Measurements from ENCODE around the gene LUM. TPM values are rescaled to one million over a fixed set of nuclear protein-coding genes. Genes with fewer than 3 reads are reported as not detected.

LUM gene
- total and polyA plus RNA-seq, 2 donors (not counting 3 experiments of a cell fraction or from before 2014, with no cell fraction given): 0.29 to 1.9 TPM

DNA sequence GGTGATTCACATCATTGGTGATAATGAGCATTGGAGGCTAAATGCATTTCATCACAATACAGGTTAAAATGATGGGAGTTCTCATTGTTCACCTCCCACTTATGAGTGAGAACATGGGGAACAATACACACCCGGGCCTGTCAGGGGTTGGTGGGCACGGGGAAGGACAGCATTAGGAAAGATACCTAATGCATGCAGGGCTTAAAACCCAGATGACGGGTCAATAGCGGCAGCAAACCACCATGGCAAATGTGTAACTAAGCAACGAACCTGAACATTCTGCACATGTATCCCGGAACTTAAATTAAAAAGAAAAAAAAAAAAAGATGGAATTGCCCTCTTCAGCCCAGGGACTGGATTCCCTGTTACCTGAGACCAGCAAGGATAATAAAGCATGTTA lies 2.3 kb upstream of the LUM start:
- TF ChIP-seq MYC (IDR thresholded peaks at IDR 0.05; ENCODE audit: low read depth, low read length): no peak
- no peak for TF ChIP-seq POLR2AphosphoS5 (IDR thresholded peaks at IDR 0.05; ENCODE audit: insufficient read depth, low read depth, low read length)
- no peak for TF ChIP-seq POLR2A (IDR thresholded peaks at IDR 0.05; ENCODE audit: low read depth, low read length)
- TF ChIP-seq, protein P1, sequence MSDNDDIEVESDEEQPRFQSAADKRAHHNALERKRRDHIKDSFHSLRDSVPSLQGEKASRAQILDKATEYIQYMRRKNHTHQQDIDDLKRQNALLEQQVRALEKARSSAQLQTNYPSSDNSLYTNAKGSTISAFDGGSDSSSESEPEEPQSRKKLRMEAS (IDR thresholded peaks at IDR 0.05; ENCODE audit: insufficient read depth, insufficient read length): no peak
- no peak for TF ChIP-seq EZH2 (IDR thresholded peaks at IDR 0.05; ENCODE audit: borderline replicate concordance, low read depth, low read length, severe bottlenecking)
- CTCF ChIA-PET: interaction anchor here (1.0 to 3.2 kb wide), 2 partner anchors 15 to 213 kb away, joined by 3 to 16 read pairs; no protein-coding TSS in a partner anchor
- Histone ChIP-seq H3K4me2 (ENCODE audit: insufficient read depth, low read length) (no peak overlapping the region), H3K27me3 (ENCODE audit: control insufficient read depth in 2 of 2, insufficient read depth in 2 of 2, low read length in 2 of 2) (no peaks in the 10 kb centered on the region), H3K36me3 (ENCODE audit: control insufficient read depth in 2 of 2, extremely low read depth in 1 of 2, insufficient read depth in 2 of 2, low read length in 2 of 2) (no peaks in the 10 kb centered on the region), H3K4me1 (ENCODE audit: control insufficient read depth, extremely low read depth, insufficient read depth, low read length) (peaks cover 2% of the 10 kb centered on the region), H3K4me3 (replicated peaks in 1 of 3; ENCODE audit: insufficient read depth in 1 of 3, low read depth in 1 of 3, low read length in 3 of 3) (no peak overlapping the region), H2AFZ (ENCODE audit: low read depth, low read length) (no peak overlapping the region), H3K79me2 (ENCODE audit: control insufficient read depth, insufficient read depth, low read length) (no peaks in the 10 kb centered on the region), H3K27ac (ENCODE audit: insufficient read depth, low read depth, low read length) (no peak overlapping the region), H3K9me3 (replicated peaks; ENCODE audit: control insufficient read depth, insufficient read depth, low read length) (no peaks in the 10 kb centered on the region), H3K9ac (replicated peaks; ENCODE audit: extremely low read depth, insufficient read depth, low read length) (no peak overlapping the region), H4K20me1 (replicated peaks; ENCODE audit: control insufficient read depth, extremely low read depth, insufficient read depth, low read length) (no peaks in the 10 kb centered on the region), H3K9me1 (replicated peaks; ENCODE audit: control insufficient read depth, extremely low read depth, insufficient read depth, low read length) (no peaks in the 10 kb centered on the region)
- DNase-seq (ENCODE audit: low read depth, low spot score): no peak
- dilution Hi-C loops (cut with MboI; ENCODE audit: extremely low pct_ligation_motif_present, low sequenced_read_pairs): no loop called here
- FAIRE-seq: no peak
- intact Hi-C loops (cut with micrococcal nuclease): no loop called here
- BruUV-seq (replicated peaks): no TSS peak
- POLR2A ChIA-PET: no interaction called here

DNA sequence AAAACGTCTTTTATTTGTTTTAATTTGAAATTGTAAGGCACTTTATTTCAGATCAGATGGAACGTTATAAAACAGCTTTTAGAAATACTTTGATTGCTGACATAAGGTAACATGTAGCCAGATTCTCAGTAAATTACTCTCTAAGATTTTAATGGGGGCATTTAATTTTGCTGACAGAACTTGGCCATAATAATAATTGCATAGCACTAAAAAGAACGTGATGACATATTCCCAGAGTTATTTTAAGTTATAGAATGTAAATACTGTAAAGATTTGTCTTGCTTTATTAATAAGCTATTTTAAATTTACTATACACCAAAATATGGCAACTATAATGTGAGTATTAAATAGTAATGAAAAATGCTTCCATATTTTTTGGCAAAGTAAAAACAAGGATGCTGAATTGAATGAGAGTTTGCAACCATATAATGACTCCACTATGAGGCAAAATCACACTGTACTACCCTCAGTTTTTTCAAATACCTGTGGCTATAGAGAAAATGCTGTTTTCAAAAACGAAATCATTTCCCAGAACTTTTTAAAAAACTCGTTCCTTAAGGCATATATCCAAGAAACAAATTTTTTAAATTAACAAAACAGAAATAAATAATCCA lies 876 bp downstream of the LUM start:
- Histone ChIP-seq H3K9me1 (replicated peaks; ENCODE audit: control insufficient read depth, extremely low read depth, insufficient read depth, low read length) (no peaks in the 10 kb centered on the region), H3K4me2 (ENCODE audit: insufficient read depth, low read length) (no peak overlapping the region), H3K27me3 (ENCODE audit: control insufficient read depth in 2 of 2, insufficient read depth in 2 of 2, low read length in 2 of 2) (no peaks in the 10 kb centered on the region), H3K79me2 (ENCODE audit: control insufficient read depth, insufficient read depth, low read length) (no peaks in the 10 kb centered on the region), H2AFZ (ENCODE audit: low read depth, low read length) (no peak overlapping the region), H3K36me3 (ENCODE audit: control insufficient read depth in 2 of 2, extremely low read depth in 1 of 2, insufficient read depth in 2 of 2, low read length in 2 of 2) (no peaks in the 10 kb centered on the region), H3K9me3 (replicated peaks; ENCODE audit: control insufficient read depth, insufficient read depth, low read length) (no peaks in the 10 kb centered on the region), H3K4me1 (ENCODE audit: control insufficient read depth, extremely low read depth, insufficient read depth, low read length) (peaks cover 2% of the 10 kb centered on the region), H3K27ac (ENCODE audit: insufficient read depth, low read depth, low read length) (no peak overlapping the region), H3K4me3 (replicated peaks in 1 of 3; ENCODE audit: insufficient read depth in 1 of 3, low read depth in 1 of 3, low read length in 3 of 3) (no peak overlapping the region), H4K20me1 (replicated peaks; ENCODE audit: control insufficient read depth, extremely low read depth, insufficient read depth, low read length) (no peaks in the 10 kb centered on the region), H3K9ac (replicated peaks; ENCODE audit: extremely low read depth, insufficient read depth, low read length) (no peak overlapping the region)
- no peak for TF ChIP-seq MYC (IDR thresholded peaks at IDR 0.05; ENCODE audit: low read depth, low read length)
- TF ChIP-seq, protein P1 (IDR thresholded peaks at IDR 0.05; ENCODE audit: insufficient read depth, insufficient read length): no peak
- TF ChIP-seq EZH2 (IDR thresholded peaks at IDR 0.05; ENCODE audit: borderline replicate concordance, low read depth, low read length, severe bottlenecking): no peak
- no peak for TF ChIP-seq GATA2 (IDR thresholded peaks at IDR 0.05; ENCODE audit: insufficient read depth, insufficient read length, low read depth, low read length)
- no peak for TF ChIP-seq JUN (IDR thresholded peaks at IDR 0.05; ENCODE audit: borderline replicate concordance, insufficient read depth, insufficient read length, low read depth)
- no peak for TF ChIP-seq POLR2A (IDR thresholded peaks at IDR 0.05; ENCODE audit: low read depth, low read length)
- no peak for TF ChIP-seq POLR2AphosphoS5 (IDR thresholded peaks at IDR 0.05; ENCODE audit: insufficient read depth, low read depth, low read length)
- TF ChIP-seq, protein P2, sequence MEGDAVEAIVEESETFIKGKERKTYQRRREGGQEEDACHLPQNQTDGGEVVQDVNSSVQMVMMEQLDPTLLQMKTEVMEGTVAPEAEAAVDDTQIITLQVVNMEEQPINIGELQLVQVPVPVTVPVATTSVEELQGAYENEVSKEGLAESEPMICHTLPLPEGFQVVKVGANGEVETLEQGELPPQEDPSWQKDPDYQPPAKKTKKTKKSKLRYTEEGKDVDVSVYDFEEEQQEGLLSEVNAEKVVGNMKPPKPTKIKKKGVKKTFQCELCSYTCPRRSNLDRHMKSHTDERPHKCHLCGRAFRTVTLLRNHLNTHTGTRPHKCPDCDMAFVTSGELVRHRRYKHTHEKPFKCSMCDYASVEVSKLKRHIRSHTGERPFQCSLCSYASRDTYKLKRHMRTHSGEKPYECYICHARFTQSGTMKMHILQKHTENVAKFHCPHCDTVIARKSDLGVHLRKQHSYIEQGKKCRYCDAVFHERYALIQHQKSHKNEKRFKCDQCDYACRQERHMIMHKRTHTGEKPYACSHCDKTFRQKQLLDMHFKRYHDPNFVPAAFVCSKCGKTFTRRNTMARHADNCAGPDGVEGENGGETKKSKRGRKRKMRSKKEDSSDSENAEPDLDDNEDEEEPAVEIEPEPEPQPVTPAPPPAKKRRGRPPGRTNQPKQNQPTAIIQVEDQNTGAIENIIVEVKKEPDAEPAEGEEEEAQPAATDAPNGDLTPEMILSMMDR (IDR thresholded peaks at IDR 0.05; ENCODE audit: extremely low read depth in 1 of 2, insufficient read depth in 1 of 2, low read depth in 1 of 2, low read length in 2 of 2): no peak
- TF ChIP-seq FOS (IDR thresholded peaks at IDR 0.05; ENCODE audit: borderline replicate concordance, insufficient read depth, low read length): no peak
- dilution Hi-C loops (cut with MboI; ENCODE audit: extremely low pct_ligation_motif_present, low sequenced_read_pairs): no loop called here
- intact Hi-C loops (cut with micrococcal nuclease): no loop called here
- CTCF ChIA-PET: interaction anchor here (0.9 to 3.3 kb wide), 8 partner anchors 9 to 216 kb away, joined by 4 to 26 read pairs (median 10); no protein-coding TSS in a partner anchor
- no peak for DNase-seq (ENCODE audit: low read depth, low spot score)
- no peak for FAIRE-seq
- POLR2A ChIA-PET: no interaction called here
- no TSS peak for BruUV-seq (replicated peaks)

All from endothelial cell of umbilical vein (primary cell).